HCT116 (cell line): ENCODE results near the gene SMAP2. TPM values are rescaled to one million over a fixed set of nuclear protein-coding genes. Genes with fewer than 3 reads are reported as not detected.

Experiments
- ATAC-seq: fragments of 200-7000 bp; cut with Tn5 transposase; 2 replicates; pipeline ENCODE4 v1.9.1; 2020; ENCODE audit warnings: mild to moderate bottlenecking, moderate library complexity
- BruUV-seq: library from RNA; stranded (reverse); fragments of 400-500 nt; replicated peaks from 2 replicates; lab custom pipeline; 2021; lab: Mats Ljungman, UMichigan
- CTCF ChIA-PET: fragments of 300-600 bp; sonication (Branson Sonifier 250); formaldehyde crosslinking; loops from one replicate; lab custom pipeline; 2021; ENCODE audit warnings: antibody characterized with exemption; lab: Charles Lee
- POLR2A ChIA-PET: fragments of 300-600, 350-600 bp; sonication (Branson Sonifier 250); formaldehyde crosslinking; loops from one replicate; lab custom pipeline; 2021; ENCODE audit warnings: antibody characterized with exemption; lab: Charles Lee
- RAD21 ChIA-PET, 2 experiments: fragments of 300-600 bp; sonication (Branson Sonifier 250); formaldehyde crosslinking; loops; one replicate each; lab custom pipeline; 2023; ENCODE audit warnings: low total read pairs in 2 of 2; ENCODE audit not compliant: uncharacterized antibody in 2 of 2, unreplicated experiment in 2 of 2, low non-redundant PET in 1 of 2; lab: Charles Lee
- DNase-seq: peaks from one replicate; pipeline ENCODE4 v3.0.0-alpha.2; 2010; ENCODE audit warnings: low read depth, low spot score
- H2AFZ ChIP-seq: fragments of 200-600 bp; shearing (Covaris generic), sonication (generic); 2 replicates; pipeline ENCODE4 v1.6.1; 2017; ENCODE audit warnings: low read depth, mixed run types, mixed read lengths, antibody characterized with exemption, low read length; ENCODE audit not compliant: poor library complexity, severe bottlenecking
- H3K27ac ChIP-seq: 2 replicates; pipeline ENCODE4 v1.5.1; 2012; ENCODE audit warnings: low read depth, low read length
- H3K27me3 ChIP-seq: fragments of 200-600 bp; sonication (generic); 2 replicates; pipeline ENCODE4 v1.6.1; 2016; ENCODE audit warnings: mixed run types, low read length, mixed read lengths; ENCODE audit not compliant: insufficient read depth
- H3K36me3 ChIP-seq, 2 experiments: fragments of 200-500 bp in 1 of 2; fragments of 200-600 bp in 1 of 2; sonication (Bioruptor generic) in 1 of 2; sonication (generic) in 1 of 2; 2 replicates each; pipeline versions ENCODE4 v1.5.1 to v1.6.1; 2014 to 2016; ENCODE audit warnings: low read length in 2 of 2, inconsistent platforms in 1 of 2, mixed read lengths in 1 of 2, mixed run types in 1 of 2; ENCODE audit not compliant: insufficient read depth in 2 of 2, control insufficient read depth in 1 of 2
- H3K4me1 ChIP-seq, 2 experiments: fragments of 200-600 bp in 1 of 2; sonication (generic) in 1 of 2; 2 replicates each; pipeline versions ENCODE4 v1.5.1 to v1.6.1; 2012 to 2017; ENCODE audit warnings: low read length in 2 of 2, inconsistent platforms in 1 of 2, mild to moderate bottlenecking in 1 of 2, mixed read lengths in 1 of 2, mixed run types in 1 of 2, moderate library complexity in 1 of 2; ENCODE audit not compliant: insufficient read depth in 2 of 2, control insufficient read depth in 1 of 2
- H3K4me2 ChIP-seq: fragments of 200-600 bp; sonication (generic); 2 replicates; pipeline ENCODE4 v1.6.1; 2017; ENCODE audit warnings: mixed run types, low read length, mixed read lengths
- H3K4me3 ChIP-seq, 2 experiments: fragments of 200-600 bp in 1 of 2; sonication (generic) in 1 of 2; replicated peaks in 1 of 2; 2 replicates each; pipeline ENCODE4 v1.5.1; 2011 to 2016; ENCODE audit warnings: low read length in 2 of 2, control low read depth in 1 of 2, low read depth in 1 of 2, mild to moderate bottlenecking in 1 of 2, mixed read lengths in 1 of 2, mixed run types in 1 of 2
- H3K79me2 ChIP-seq: fragments of 200-600 bp; sonication (generic); 2 replicates; pipeline ENCODE4 v1.6.1; 2017; ENCODE audit warnings: mild to moderate bottlenecking, mixed run types, low read length, moderate library complexity, mixed read lengths; ENCODE audit not compliant: insufficient read depth
- H3K9ac ChIP-seq: fragments of 200-600 bp; sonication (generic); 2 replicates; pipeline ENCODE4 v1.6.1; 2016; ENCODE audit warnings: low read length, mixed read lengths
- H3K9me2 ChIP-seq: fragments of 200-600 bp; sonication (generic), shearing (Covaris generic); 2 replicates; pipeline ENCODE4 v1.6.1; 2017; ENCODE audit warnings: mixed run types, mild to moderate bottlenecking, moderate library complexity; ENCODE audit not compliant: insufficient read depth
- H3K9me3 ChIP-seq, 2 experiments: fragments of 200-500 bp in 1 of 2; fragments of 200-600 bp in 1 of 2; sonication (Bioruptor generic) in 1 of 2; sonication (generic) in 1 of 2; 2 replicates each; pipeline ENCODE4 v1.6.1; 2014 to 2017; ENCODE audit warnings: low read length in 2 of 2, mixed read lengths in 2 of 2, inconsistent platforms in 1 of 2, low read depth in 1 of 2, mild to moderate bottlenecking in 1 of 2, mixed run types in 1 of 2, moderate library complexity in 1 of 2; ENCODE audit not compliant: control insufficient read depth in 1 of 2, insufficient read depth in 1 of 2
- H4K20me1 ChIP-seq: fragments of 200-600 bp; sonication (generic), shearing (Covaris generic); 2 replicates; pipeline ENCODE4 v1.6.1; 2017; ENCODE audit warnings: mixed run types, mild to moderate bottlenecking, moderate library complexity; ENCODE audit not compliant: insufficient read depth
- CBX3 ChIP-seq: IDR thresholded peaks from 2 replicates; pipeline ENCODE4 v1.6.1; 2012; ENCODE audit warnings: low read depth
- CEBPB ChIP-seq: IDR thresholded peaks from 2 replicates; pipeline ENCODE4 v1.6.1; 2012; ENCODE audit warnings: low read depth
- CTCF ChIP-seq, 3 experiments: fragments of 200-600 bp in 1 of 3; sonication (generic) in 1 of 3; IDR thresholded peaks in 2 of 3; conservative IDR thresholded peaks in 1 of 3; 2 replicates each; pipeline ENCODE4 v1.5.1; 2012 to 2017; ENCODE audit warnings: low read depth in 2 of 3, low read length in 2 of 3, antibody characterized with exemption in 1 of 3, borderline replicate concordance in 1 of 3, control low read depth in 1 of 3, mild to moderate bottlenecking in 1 of 3, mixed read lengths in 1 of 3, mixed run types in 1 of 3, moderate library complexity in 1 of 3; ENCODE audit not compliant: insufficient read depth in 1 of 3
- EGR1 ChIP-seq: IDR thresholded peaks from 2 replicates; pipeline ENCODE4 v1.6.1; 2012; ENCODE audit warnings: low read depth
- ELF1 ChIP-seq: IDR thresholded peaks from 2 replicates; pipeline ENCODE4 v1.6.1; 2012; ENCODE audit warnings: low read depth, borderline replicate concordance
- FOSL1 ChIP-seq: IDR thresholded peaks from 2 replicates; pipeline ENCODE4 v1.6.1; 2012; ENCODE audit warnings: low read depth
- JUND ChIP-seq: IDR thresholded peaks from 2 replicates; pipeline ENCODE4 v1.6.1; 2012
- RAD21 ChIP-seq: IDR thresholded peaks from 2 replicates; pipeline ENCODE4 v1.6.1; 2012; ENCODE audit warnings: low read depth, mild to moderate bottlenecking
- SIN3A ChIP-seq: IDR thresholded peaks from 2 replicates; pipeline ENCODE4 v1.6.1; 2012; ENCODE audit warnings: low read depth
- SP1 ChIP-seq: IDR thresholded peaks from 2 replicates; pipeline ENCODE4 v1.6.1; 2012; ENCODE audit warnings: low read depth
- SRF ChIP-seq: IDR thresholded peaks from 2 replicates; pipeline ENCODE4 v1.6.1; 2012; ENCODE audit warnings: low read depth
- ZFX ChIP-seq: fragments of 450-650 bp; IDR thresholded peaks from 2 replicates; pipeline ENCODE4 v1.6.1; 2017
- intact Hi-C: fragments of 100-400 bp; cut with micrococcal nuclease; formaldehyde crosslinking; loops from 2 replicates; pipeline ENCODE4 v1.10.0; 2022
- total RNA-seq: library from RNA; stranded (reverse); gene quantifications from one replicate; pipeline ENCODE4 v1.2.1, GENCODE V29; 2021; ENCODE audit not compliant: unreplicated experiment
- TF ChIP-seq, protein P1 (sequence below): IDR thresholded peaks from 2 replicates; pipeline ENCODE4 v1.6.1; 2012

SMAP2 gene
- total RNA-seq, 1 experiment from 2014 or later = 16.4 TPM

GRCh38 chr1:40383488-40384412 is 10.2 kb downstream of the SMAP2 start (continued):
- TF ChIP-seq CTCF (IDR thresholded peaks at IDR 0.05 in 2 of 3, conservative IDR thresholded peaks at IDR 0.05 in 1 of 3; ENCODE audit: borderline replicate concordance in 1 of 3, insufficient read depth in 1 of 3, low read depth in 2 of 3, low read length in 2 of 3) (no peak), SIN3A (no peak)

GRCh38 chr1:40384413-40384762 is 10.9 kb downstream of the SMAP2 start:
- Histone ChIP-seq H3K9me2 (no peaks in the 10 kb centered on the region), H3K4me3 (no peak overlapping the region), H3K36me3 (no peaks in the 10 kb centered on the region), H3K79me2 (peaks cover 18% of the 10 kb centered on the region), H4K20me1 (no peaks in the 10 kb centered on the region), H3K4me1 (no peaks in the 10 kb centered on the region), H2AFZ (no peak overlapping the region), H3K9me3 (no peaks in the 10 kb centered on the region), H3K27ac (no peak overlapping the region), H3K4me2 (no peak overlapping the region), H3K27me3 (no peaks in the 10 kb centered on the region), H3K9ac (no peak overlapping the region)
- DNase-seq (no peak), ATAC-seq (no peak)
- ChIA-PET RAD21 (no interaction called here), CTCF (interaction anchor here (1.0 to 1.5 kb wide), 2 partner anchors 45 to 240 kb away, joined by 4 to 5 read pairs; no protein-coding TSS in a partner anchor), POLR2A (no interaction called here)
- intact Hi-C loops = no loop called here
- TF ChIP-seq SP1 (no peak), FOSL1 (no peak), CBX3 (no peak), CEBPB (no peak), JUND (no peak), EGR1 (no peak), SRF (no peak), ELF1 (no peak), RAD21 (no peak), ZFX (no peak)
- TF ChIP-seq, protein P1, sequence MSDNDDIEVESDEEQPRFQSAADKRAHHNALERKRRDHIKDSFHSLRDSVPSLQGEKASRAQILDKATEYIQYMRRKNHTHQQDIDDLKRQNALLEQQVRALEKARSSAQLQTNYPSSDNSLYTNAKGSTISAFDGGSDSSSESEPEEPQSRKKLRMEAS = no peak
- BruUV-seq = no TSS peak
